Measurements from ENCODE around the gene SNRPB.
A peak's percentile ranks its signal among the peaks of the same experiment; 100 is the strongest.
"Not testable (repeated sequence)": the region's sequence is repeated elsewhere in the genome, so short reads cannot be mapped to it uniquely, and the experiment has no call there.

The SNRPB gene

GRCh38 chr20:2470423-2471193 lies at the start of gene SNRPB:
Gene SNRPB (minus strand): TSS chr20:2470789. CDS start chr20:2470690, 99 bp downstream.
- DNase-seq (ENCODE audit: low read depth): peak; percentile 90

- no peak for DNase-seq (ENCODE audit: low read depth)
Measured at GRCh38 chr20:2519115-2519809, 48.7 kb upstream of the SNRPB start.

- DNase-seq (ENCODE audit: low read depth): no peak
Measured at GRCh38 chr20:2518558-2518957, 48.0 kb upstream of the SNRPB start.

- DNase-seq (ENCODE audit: low read depth): no peak
Measured at GRCh38 chr20:2518096-2518495, 47.5 kb upstream of the SNRPB start.

- DNase-seq (ENCODE audit: low read depth): no peak
Measured at GRCh38 chr20:2516399-2516798, 45.8 kb upstream of the SNRPB start.

GRCh38 chr20:2515203-2515602 lies 44.6 kb upstream of the SNRPB start:
- DNase-seq (ENCODE audit: low read depth): no peak

- DNase-seq (ENCODE audit: low read depth): no peak
Measured at GRCh38 chr20:2509794-2510193, 39.2 kb upstream of the SNRPB start.

- no peak for DNase-seq (ENCODE audit: low read depth)
Measured at GRCh38 chr20:2509468-2509781, 38.8 kb upstream of the SNRPB start.

GRCh38 chr20:2508631-2509467 lies 38.3 kb upstream of the SNRPB start, which contains the start of gene ZNF343:
Gene ZNF343 (minus strand): TSS chr20:2508915. CDS start chr20:2493895, 15,020 bp downstream.
- peak; percentile 64 for DNase-seq (ENCODE audit: low read depth)

GRCh38 chr20:2507875-2508630 lies 37.5 kb upstream of the SNRPB start:
- no peak for DNase-seq (ENCODE audit: low read depth)

GRCh38 chr20:2507464-2507863 lies 36.9 kb upstream of the SNRPB start:
- no peak for DNase-seq (ENCODE audit: low read depth)

- DNase-seq (ENCODE audit: low read depth): not testable (repeated sequence)
Measured at GRCh38 chr20:2506426-2506825, 35.8 kb upstream of the SNRPB start.

GRCh38 chr20:2504803-2505202 lies 34.2 kb upstream of the SNRPB start:
- DNase-seq (ENCODE audit: low read depth): not testable (repeated sequence)

GRCh38 chr20:2502808-2503384 lies 32.3 kb upstream of the SNRPB start:
- DNase-seq (ENCODE audit: low read depth): not testable (repeated sequence)

GRCh38 chr20:2485661-2486060 lies 15.1 kb upstream of the SNRPB start:
- DNase-seq (ENCODE audit: low read depth): no peak

- no peak for DNase-seq (ENCODE audit: low read depth)
Measured at GRCh38 chr20:2485080-2485479, 14.5 kb upstream of the SNRPB start.

- no peak for DNase-seq (ENCODE audit: low read depth)
Measured at GRCh38 chr20:2483504-2483903, 12.9 kb upstream of the SNRPB start.

GRCh38 chr20:2480381-2480780 lies 9.8 kb upstream of the SNRPB start:
- no peak for DNase-seq (ENCODE audit: low read depth)

- no peak for DNase-seq (ENCODE audit: low read depth)
Measured at GRCh38 chr20:2476742-2477615, 6.4 kb upstream of the SNRPB start.
